MM.1S (cell line): ENCODE data around the gene AMZ1.

Experiments used
- EZH2phosphoT487 ChIP-seq: fragments of 300-600 bp; sonication (generic); IDR thresholded peaks from 2 replicates; pipeline ENCODE4 v1.6.1; 2018; ENCODE audit warnings: antibody characterized with exemption, low read length
- TF ChIP-seq, protein P1 (sequence below): fragments of 300-600 bp; sonication (generic); IDR thresholded peaks from 2 replicates; pipeline ENCODE4 v1.5.1; 2016; ENCODE audit warnings: antibody characterized with exemption, low read length, mixed read lengths

- TF ChIP-seq EZH2phosphoT487: no peak
- TF ChIP-seq, protein P1, sequence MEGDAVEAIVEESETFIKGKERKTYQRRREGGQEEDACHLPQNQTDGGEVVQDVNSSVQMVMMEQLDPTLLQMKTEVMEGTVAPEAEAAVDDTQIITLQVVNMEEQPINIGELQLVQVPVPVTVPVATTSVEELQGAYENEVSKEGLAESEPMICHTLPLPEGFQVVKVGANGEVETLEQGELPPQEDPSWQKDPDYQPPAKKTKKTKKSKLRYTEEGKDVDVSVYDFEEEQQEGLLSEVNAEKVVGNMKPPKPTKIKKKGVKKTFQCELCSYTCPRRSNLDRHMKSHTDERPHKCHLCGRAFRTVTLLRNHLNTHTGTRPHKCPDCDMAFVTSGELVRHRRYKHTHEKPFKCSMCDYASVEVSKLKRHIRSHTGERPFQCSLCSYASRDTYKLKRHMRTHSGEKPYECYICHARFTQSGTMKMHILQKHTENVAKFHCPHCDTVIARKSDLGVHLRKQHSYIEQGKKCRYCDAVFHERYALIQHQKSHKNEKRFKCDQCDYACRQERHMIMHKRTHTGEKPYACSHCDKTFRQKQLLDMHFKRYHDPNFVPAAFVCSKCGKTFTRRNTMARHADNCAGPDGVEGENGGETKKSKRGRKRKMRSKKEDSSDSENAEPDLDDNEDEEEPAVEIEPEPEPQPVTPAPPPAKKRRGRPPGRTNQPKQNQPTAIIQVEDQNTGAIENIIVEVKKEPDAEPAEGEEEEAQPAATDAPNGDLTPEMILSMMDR: no peak
Observed at GRCh38 chr7:2716906-2717292, 28.9 kb downstream of the AMZ1 start.
